ENCODE results near the gene KBTBD4. TPM values are rescaled to one million over a fixed set of nuclear protein-coding genes. Genes with fewer than 3 reads are reported as not detected.
A peak's percentile ranks its signal among the peaks of the same experiment; 100 is the strongest.

The KBTBD4 gene
- total and polyA plus RNA-seq, 2 of the 13 experiments (the other 11 are each of a cell fraction or from before 2014, with no cell fraction given), result 8.5 to 12.8 TPM

DNA sequence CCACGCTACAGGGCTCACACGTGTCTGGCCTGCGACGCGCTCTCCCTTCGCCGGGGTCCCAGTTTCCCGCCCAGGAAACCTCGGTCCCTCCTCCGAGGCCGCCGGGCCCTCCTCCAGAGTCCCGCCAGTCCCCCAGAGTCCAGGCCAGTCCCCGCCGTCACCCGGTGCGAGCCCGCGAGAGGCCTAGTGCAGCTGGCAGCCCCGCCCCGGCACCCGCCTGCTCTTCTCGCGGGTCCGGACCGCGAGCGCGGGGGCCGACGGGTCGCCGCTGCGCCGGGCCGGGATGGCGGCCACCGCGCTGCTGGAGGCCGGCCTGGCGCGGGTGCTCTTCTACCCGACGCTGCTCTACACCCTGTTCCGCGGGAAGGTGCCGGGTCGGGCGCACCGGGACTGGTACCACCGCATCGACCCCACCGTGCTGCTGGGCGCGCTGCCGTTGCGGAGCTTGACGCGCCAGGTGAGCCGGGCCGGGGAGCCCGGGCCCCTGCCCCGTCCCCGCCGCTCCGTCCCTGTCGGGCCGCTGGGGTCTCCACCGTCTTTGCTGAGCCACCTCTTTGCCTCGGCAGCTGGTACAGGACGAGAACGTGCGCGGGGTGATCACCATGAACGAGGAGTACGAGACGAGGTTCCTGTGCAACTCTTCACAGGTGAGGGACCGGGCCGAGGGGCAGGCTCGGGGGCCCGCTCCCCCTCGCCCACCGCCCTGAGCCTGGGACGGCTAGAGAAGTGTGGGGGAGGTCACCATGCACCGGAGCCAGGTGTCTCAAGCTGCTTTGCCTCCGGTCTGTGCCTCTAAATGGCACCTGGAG lies 13.2 kb downstream of the KBTBD4 start, which contains the start of gene PTPMT1 (continued):
- TF ChIP-seq, protein P1, sequence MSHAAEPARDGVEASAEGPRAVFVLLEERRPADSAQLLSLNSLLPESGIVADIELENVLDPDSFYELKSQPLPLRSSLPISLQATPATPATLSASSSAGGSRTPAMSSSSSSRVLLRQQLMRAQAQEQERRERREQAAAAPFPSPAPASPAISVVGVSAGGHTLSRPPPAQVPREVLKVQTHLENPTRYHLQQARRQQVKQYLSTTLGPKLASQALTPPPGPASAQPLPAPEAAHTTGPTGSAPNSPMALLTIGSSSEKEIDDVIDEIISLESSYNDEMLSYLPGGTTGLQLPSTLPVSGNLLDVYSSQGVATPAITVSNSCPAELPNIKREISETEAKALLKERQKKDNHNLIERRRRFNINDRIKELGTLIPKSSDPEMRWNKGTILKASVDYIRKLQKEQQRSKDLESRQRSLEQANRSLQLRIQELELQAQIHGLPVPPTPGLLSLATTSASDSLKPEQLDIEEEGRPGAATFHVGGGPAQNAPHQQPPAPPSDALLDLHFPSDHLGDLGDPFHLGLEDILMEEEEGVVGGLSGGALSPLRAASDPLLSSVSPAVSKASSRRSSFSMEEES (CRISPR knock-in tag; IDR thresholded peaks at IDR 0.05), result no peak; the same call in 1 of the 2 replicates
- TF ChIP-seq HES4 (CRISPR knock-in tag; IDR thresholded peaks at IDR 0.05; ENCODE audit: borderline replicate concordance), result peak; percentile 67
- no peak for TF ChIP-seq ZBTB8A (CRISPR knock-in tag; IDR thresholded peaks at IDR 0.05; ENCODE audit: borderline replicate concordance, low read depth)
- no peak for TF ChIP-seq ZSCAN29 (CRISPR knock-in tag; conservative IDR thresholded peaks at IDR 0.05)
- TF ChIP-seq NFIB (CRISPR knock-in tag; IDR thresholded peaks at IDR 0.05; ENCODE audit: borderline replicate concordance), result no peak
- TF ChIP-seq, protein P2, sequence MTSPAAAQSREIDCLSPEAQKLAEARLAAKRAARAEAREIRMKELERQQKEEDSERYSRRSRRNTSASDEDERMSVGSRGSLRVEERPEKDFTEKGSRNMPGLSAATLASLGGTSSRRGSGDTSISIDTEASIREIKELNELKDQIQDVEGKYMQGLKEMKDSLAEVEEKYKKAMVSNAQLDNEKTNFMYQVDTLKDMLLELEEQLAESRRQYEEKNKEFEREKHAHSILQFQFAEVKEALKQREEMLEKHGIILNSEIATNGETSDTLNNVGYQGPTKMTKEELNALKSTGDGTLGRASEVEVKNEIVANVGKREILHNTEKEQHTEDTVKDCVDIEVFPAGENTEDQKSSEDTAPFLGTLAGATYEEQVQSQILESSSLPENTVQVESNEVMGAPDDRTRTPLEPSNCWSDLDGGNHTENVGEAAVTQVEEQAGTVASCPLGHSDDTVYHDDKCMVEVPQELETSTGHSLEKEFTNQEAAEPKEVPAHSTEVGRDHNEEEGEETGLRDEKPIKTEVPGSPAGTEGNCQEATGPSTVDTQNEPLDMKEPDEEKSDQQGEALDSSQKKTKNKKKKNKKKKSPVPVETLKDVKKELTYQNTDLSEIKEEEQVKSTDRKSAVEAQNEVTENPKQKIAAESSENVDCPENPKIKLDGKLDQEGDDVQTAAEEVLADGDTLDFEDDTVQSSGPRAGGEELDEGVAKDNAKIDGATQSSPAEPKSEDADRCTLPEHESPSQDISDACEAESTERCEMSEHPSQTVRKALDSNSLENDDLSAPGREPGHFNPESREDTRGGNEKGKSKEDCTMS (CRISPR knock-in tag; conservative IDR thresholded peaks at IDR 0.05), result no peak
- TF ChIP-seq DBP (CRISPR knock-in tag; IDR thresholded peaks at IDR 0.05; ENCODE audit: not compliant biosample characterization), result no peak
- no peak for TF ChIP-seq NFIC (IDR thresholded peaks at IDR 0.05; ENCODE audit: low read length)
- TF ChIP-seq ZNF616 (CRISPR knock-in tag; IDR thresholded peaks at IDR 0.05; ENCODE audit: low read depth), result peak; percentile 79
- TF ChIP-seq PAWR (CRISPR knock-in tag; IDR thresholded peaks at IDR 0.05; ENCODE audit: borderline replicate concordance), result no peak
- TF ChIP-seq NPAS2 (CRISPR knock-in tag; IDR thresholded peaks at IDR 0.05; ENCODE audit: borderline replicate concordance), result no peak
- TF ChIP-seq, protein P3, sequence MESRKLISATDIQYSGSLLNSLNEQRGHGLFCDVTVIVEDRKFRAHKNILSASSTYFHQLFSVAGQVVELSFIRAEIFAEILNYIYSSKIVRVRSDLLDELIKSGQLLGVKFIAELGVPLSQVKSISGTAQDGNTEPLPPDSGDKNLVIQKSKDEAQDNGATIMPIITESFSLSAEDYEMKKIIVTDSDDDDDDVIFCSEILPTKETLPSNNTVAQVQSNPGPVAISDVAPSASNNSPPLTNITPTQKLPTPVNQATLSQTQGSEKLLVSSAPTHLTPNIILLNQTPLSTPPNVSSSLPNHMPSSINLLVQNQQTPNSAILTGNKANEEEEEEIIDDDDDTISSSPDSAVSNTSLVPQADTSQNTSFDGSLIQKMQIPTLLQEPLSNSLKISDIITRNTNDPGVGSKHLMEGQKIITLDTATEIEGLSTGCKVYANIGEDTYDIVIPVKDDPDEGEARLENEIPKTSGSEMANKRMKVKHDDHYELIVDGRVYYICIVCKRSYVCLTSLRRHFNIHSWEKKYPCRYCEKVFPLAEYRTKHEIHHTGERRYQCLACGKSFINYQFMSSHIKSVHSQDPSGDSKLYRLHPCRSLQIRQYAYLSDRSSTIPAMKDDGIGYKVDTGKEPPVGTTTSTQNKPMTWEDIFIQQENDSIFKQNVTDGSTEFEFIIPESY (CRISPR knock-in tag; IDR thresholded peaks at IDR 0.05), result no peak; the same call in none of the 2 replicates
- TF ChIP-seq ARID4A (CRISPR knock-in tag; IDR thresholded peaks at IDR 0.05; ENCODE audit: borderline replicate concordance), result peak; percentile 88
- TF ChIP-seq, protein P4, sequence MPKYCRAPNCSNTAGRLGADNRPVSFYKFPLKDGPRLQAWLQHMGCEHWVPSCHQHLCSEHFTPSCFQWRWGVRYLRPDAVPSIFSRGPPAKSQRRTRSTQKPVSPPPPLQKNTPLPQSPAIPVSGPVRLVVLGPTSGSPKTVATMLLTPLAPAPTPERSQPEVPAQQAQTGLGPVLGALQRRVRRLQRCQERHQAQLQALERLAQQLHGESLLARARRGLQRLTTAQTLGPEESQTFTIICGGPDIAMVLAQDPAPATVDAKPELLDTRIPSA (CRISPR knock-in tag; IDR thresholded peaks at IDR 0.05; ENCODE audit: borderline replicate concordance), result 0 out of 2 replicates have a peak, but pooled peaks have one; percentile 73
- no peak for TF ChIP-seq ZNF569 (CRISPR knock-in tag; IDR thresholded peaks at IDR 0.05; ENCODE audit: borderline replicate concordance)
